Endothelial cell of umbilical vein (primary cell): ENCODE measurements around the gene TRIM65. TPM values are rescaled to one million over a fixed set of nuclear protein-coding genes. Genes with fewer than 3 reads are reported as not detected.
"Not testable (repeated sequence)": the region's sequence is repeated elsewhere in the genome, so short reads cannot be mapped to it uniquely, and the experiment has no call there.

Experiments used
- BruUV-seq: library from RNA; stranded (reverse); fragments of 400-500 nt; replicated peaks from 2 replicates; lab custom pipeline; 2021; lab: Mats Ljungman, UMichigan
- CTCF ChIA-PET: fragments of 300-600, 350-600 bp; sonication (Branson Sonifier 250); formaldehyde crosslinking; loops from one replicate; lab custom pipeline; 2021; ENCODE audit warnings: antibody characterized with exemption, inconsistent platforms; lab: Charles Lee
- POLR2A ChIA-PET: fragments of 300-600, 350-600 bp; sonication (Branson Sonifier 250); formaldehyde crosslinking; loops from one replicate; lab custom pipeline; 2021; ENCODE audit warnings: antibody characterized with exemption, inconsistent platforms; lab: Charles Lee
- DNase-seq: peaks from one replicate; pipeline ENCODE4 v3.0.0-alpha.2; 2011; ENCODE audit warnings: low read depth, low spot score
- FAIRE-seq: peaks from 2 replicates; lab custom pipeline; 2011; peaks lifted over from hg19 to GRCh38; lab: Jason Lieb, UNC
- H2AFZ ChIP-seq: 2 replicates; pipeline ENCODE4 v1.6.0; 2012; ENCODE audit warnings: low read depth, low read length, control low read depth, inconsistent platforms
- H3K27ac ChIP-seq: 2 replicates; pipeline ENCODE4 v1.5.1; 2011; ENCODE audit warnings: low read depth, mild to moderate bottlenecking, control low read depth, low read length, moderate library complexity; ENCODE audit not compliant: insufficient read depth
- H3K27me3 ChIP-seq, 2 experiments: 2 replicates each; pipeline versions ENCODE4 v1.6.0 to v1.6.1; 2011; ENCODE audit warnings: low read length in 2 of 2, mixed read lengths in 1 of 2; ENCODE audit not compliant: control insufficient read depth in 2 of 2, insufficient read depth in 2 of 2
- H3K36me3 ChIP-seq, 2 experiments: 2 replicates in 1 of 2; 3 replicates in 1 of 2; pipeline ENCODE4 v1.5.1; 2011; ENCODE audit warnings: low read length in 2 of 2, mild to moderate bottlenecking in 1 of 2, moderate library complexity in 1 of 2; ENCODE audit not compliant: control insufficient read depth in 2 of 2, insufficient read depth in 2 of 2; ENCODE audit errors: extremely low read depth in 1 of 2
- H3K4me1 ChIP-seq: 3 replicates; pipeline ENCODE4 v1.5.1; 2011; ENCODE audit warnings: mild to moderate bottlenecking, low read length; ENCODE audit not compliant: control insufficient read depth, insufficient read depth; ENCODE audit errors: extremely low read depth
- H3K4me2 ChIP-seq: 2 replicates; pipeline ENCODE4 v1.6.1; 2011; ENCODE audit warnings: low read length, control low read depth, mixed read lengths; ENCODE audit not compliant: insufficient read depth
- H3K4me3 ChIP-seq, 3 experiments: fragments of 200-600 bp in 1 of 3; sonication (generic), shearing (Covaris generic) in 1 of 3; replicated peaks in 1 of 3; 2 replicates each; pipeline ENCODE4 v1.5.1; 2011 to 2016; ENCODE audit warnings: control low read depth in 3 of 3, low read length in 3 of 3, mild to moderate bottlenecking in 2 of 3, inconsistent platforms in 1 of 3, low read depth in 1 of 3, moderate library complexity in 1 of 3; ENCODE audit not compliant: insufficient read depth in 1 of 3
- H3K79me2 ChIP-seq: 2 replicates; pipeline ENCODE4 v1.6.0; 2012; ENCODE audit warnings: low read length, inconsistent platforms; ENCODE audit not compliant: control insufficient read depth, insufficient read depth
- H3K9ac ChIP-seq: replicated peaks from 2 replicates; pipeline ENCODE3; 2011; ENCODE audit warnings: low read length, control low read depth; ENCODE audit not compliant: insufficient read depth; ENCODE audit errors: extremely low read depth
- H3K9me1 ChIP-seq: replicated peaks from 3 replicates; pipeline ENCODE4 v1.6.0; 2011; ENCODE audit warnings: mild to moderate bottlenecking, low read length; ENCODE audit not compliant: control insufficient read depth, insufficient read depth; ENCODE audit errors: extremely low read depth
- H3K9me3 ChIP-seq: replicated peaks from 2 replicates; pipeline ENCODE4 v1.5.1; 2012; ENCODE audit warnings: low read length, inconsistent platforms; ENCODE audit not compliant: control insufficient read depth, insufficient read depth
- H4K20me1 ChIP-seq: replicated peaks from 2 replicates; pipeline ENCODE3; 2011; ENCODE audit warnings: mild to moderate bottlenecking, low read length; ENCODE audit not compliant: control insufficient read depth, insufficient read depth; ENCODE audit errors: extremely low read depth
- FOS ChIP-seq: IDR thresholded peaks from 2 replicates; pipeline ENCODE4 v1.6.1; 2011; ENCODE audit warnings: mild to moderate bottlenecking, low read length, moderate library complexity, borderline replicate concordance; ENCODE audit not compliant: insufficient read depth
- GATA2 ChIP-seq: IDR thresholded peaks from 2 replicates; pipeline ENCODE4 v1.7.0; 2011; ENCODE audit warnings: low read depth, mild to moderate bottlenecking, moderate library complexity, mixed read lengths, low read length; ENCODE audit not compliant: insufficient read length, insufficient read depth
- POLR2A ChIP-seq: IDR thresholded peaks from 2 replicates; pipeline ENCODE4 v1.6.1; 2012; ENCODE audit warnings: low read depth, mild to moderate bottlenecking, control low read depth, low read length
- dilution Hi-C: fragments of 300-500 bp; cut with MboI; formaldehyde crosslinking; loops from one replicate; pipeline ENCODE4 v1.15.0; 2019; ENCODE audit warnings: low sequenced_read_pairs; ENCODE audit not compliant: extremely low pct_ligation_motif_present
- intact Hi-C: fragments of 100-400 bp; cut with micrococcal nuclease; formaldehyde crosslinking; loops from one replicate; pipeline ENCODE4 v1.10.0; 2022
- polyA plus RNA-seq, 4 experiments: library from polyadenylated mRNA; depleted of rRNA in 3 of 4; stranded (reverse) in 3 of 4; unstranded in 1 of 4; fragments of >200 nt; gene quantifications; 2 replicates each; pipeline versions ENCODE4 v1.2.1 to v1.2.3, GENCODE V29; 2011 to 2012; ENCODE audit warnings: missing spikeins in 1 of 4
- total RNA-seq: library from RNA; stranded (reverse); gene quantifications from 2 replicates; pipeline ENCODE4 v1.2.3, GENCODE V29; 2021

Gene TRIM65
- total and polyA plus RNA-seq, 2 donors (not counting 3 experiments of a cell fraction or from before 2014, with no cell fraction given), result 19.3 to 33.5 TPM

DNA sequence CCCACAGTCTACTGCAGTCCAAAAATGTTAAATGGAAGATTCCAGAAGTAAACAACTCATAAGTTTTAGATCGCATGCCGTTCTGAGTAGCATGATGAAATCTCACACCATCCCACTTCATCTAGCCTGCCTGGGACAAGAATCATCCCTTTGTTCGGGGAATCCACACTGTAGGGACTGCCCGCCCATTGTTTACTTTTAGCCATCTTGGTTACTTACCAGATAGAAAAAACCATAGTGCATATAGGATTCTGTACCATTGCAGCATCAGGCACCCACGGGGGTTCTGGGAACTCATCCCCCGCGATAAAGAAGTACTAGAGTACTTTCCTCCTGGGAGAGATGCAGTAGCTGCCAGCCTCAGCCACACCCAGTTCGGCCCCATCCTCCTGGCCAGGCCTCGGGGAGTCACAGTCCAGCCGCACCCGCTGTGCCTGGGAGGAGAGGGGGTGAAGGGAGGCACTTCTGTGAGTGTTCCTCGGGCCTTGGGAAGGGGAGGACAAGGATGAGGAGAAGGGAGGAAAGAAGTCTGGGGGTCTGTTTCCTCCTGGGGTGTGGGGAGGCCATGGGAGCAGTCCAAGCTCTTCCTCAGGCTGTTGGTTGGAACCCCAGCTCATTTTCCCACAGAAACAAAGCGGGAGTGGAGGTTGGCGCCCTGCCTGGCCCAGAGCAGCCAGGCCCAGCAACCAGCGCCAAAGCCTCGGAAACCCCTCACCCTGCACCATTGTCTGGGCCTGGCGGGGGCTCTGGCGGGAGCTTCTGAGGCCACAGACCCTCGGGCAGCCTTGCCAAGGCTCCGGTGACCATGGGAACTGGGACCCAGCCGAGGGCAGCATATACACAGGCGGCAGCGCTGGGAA, 27.2 kb downstream of the TRIM65 start:
- Histone ChIP-seq H3K27ac (peak overlapping the region; percentile 33), H3K79me2 (no peaks in the 10 kb centered on the region), H3K9ac (peak overlapping the region; percentile 35), H3K27me3 (no peaks in the 10 kb centered on the region), H3K4me3 (no peak overlapping the region), H3K36me3 (peaks cover 0 to 8% of the 10 kb centered on the region in 2 experiments), H2AFZ (peak overlapping the region; percentile 94), H4K20me1 (no peaks in the 10 kb centered on the region), H3K4me1 (peaks cover 24% of the 10 kb centered on the region), H3K4me2 (no peak overlapping the region), H3K9me3 (no peaks in the 10 kb centered on the region), H3K9me1 (no peaks in the 10 kb centered on the region)
- no peak for FAIRE-seq
- no peak for TF ChIP-seq FOS
- TF ChIP-seq GATA2, result no peak
- no peak for TF ChIP-seq POLR2A
- intact Hi-C loops, result no loop called here
- BruUV-seq, result no TSS peak
- peak; percentile 86 for DNase-seq
- ChIA-PET POLR2A (interaction anchor here (1.7 kb wide), 1 partner anchor 11 kb away, joined by 5 read pairs; no protein-coding TSS in a partner anchor), CTCF (interaction anchor here (1.8 to 10.3 kb wide), 2 partner anchors 11 to 27 kb away, joined by 4 to 241 read pairs; partner anchors contain the start of genes TRIM65 and WBP2)
- dilution Hi-C loops, result no loop called here

DNA sequence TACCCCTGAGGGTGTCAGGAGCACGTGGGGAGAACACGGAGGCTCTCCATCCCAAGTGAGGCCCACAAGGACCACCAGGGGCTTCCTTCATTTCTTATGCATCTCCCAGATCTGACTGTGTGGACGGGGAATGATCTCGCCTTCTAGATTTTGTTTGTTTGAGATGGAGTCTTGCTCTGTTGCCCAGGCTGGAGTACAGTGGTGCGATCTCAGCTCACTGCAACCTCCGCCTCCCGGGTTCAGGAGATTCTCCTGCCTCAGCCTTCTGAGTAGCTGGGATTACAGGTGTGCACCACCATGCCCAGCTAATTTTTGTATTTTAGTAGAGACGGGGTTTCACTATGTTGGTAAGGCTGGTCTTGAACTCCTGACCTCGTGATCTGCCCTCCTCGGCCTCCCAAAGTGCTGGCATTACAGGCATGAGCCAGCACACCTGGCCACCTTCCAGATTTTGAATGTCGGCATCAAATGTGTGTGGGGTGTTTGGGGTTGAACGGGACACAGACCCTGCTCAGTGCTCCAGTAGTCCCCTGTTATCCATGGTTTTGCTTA, 27.9 kb downstream of the TRIM65 start:
- DNase-seq, FAIRE-seq, H3K4me2 ChIP-seq, dilution Hi-C loops, H3K79me2 ChIP-seq, H3K9me1 ChIP-seq, H3K9me3 ChIP-seq, H4K20me1 ChIP-seq, intact Hi-C loops, H3K9ac ChIP-seq, H3K36me3 ChIP-seq, H3K4me3 ChIP-seq, BruUV-seq, H3K27ac ChIP-seq, H3K27me3 ChIP-seq: not testable (repeated sequence)
- POLR2A ChIA-PET, result interaction anchor here (1.7 kb wide), 1 partner anchor 10 kb away, joined by 5 read pairs; no protein-coding TSS in a partner anchor
- CTCF ChIA-PET, result interaction anchor here (1.8 kb wide), 1 partner anchor 28 kb away, joined by 4 read pairs; the partner anchor contains the start of gene TRIM65
- Histone ChIP-seq H2AFZ (peak overlapping the region; percentile 94), H3K4me1 (peaks cover 22% of the 10 kb centered on the region)

DNA sequence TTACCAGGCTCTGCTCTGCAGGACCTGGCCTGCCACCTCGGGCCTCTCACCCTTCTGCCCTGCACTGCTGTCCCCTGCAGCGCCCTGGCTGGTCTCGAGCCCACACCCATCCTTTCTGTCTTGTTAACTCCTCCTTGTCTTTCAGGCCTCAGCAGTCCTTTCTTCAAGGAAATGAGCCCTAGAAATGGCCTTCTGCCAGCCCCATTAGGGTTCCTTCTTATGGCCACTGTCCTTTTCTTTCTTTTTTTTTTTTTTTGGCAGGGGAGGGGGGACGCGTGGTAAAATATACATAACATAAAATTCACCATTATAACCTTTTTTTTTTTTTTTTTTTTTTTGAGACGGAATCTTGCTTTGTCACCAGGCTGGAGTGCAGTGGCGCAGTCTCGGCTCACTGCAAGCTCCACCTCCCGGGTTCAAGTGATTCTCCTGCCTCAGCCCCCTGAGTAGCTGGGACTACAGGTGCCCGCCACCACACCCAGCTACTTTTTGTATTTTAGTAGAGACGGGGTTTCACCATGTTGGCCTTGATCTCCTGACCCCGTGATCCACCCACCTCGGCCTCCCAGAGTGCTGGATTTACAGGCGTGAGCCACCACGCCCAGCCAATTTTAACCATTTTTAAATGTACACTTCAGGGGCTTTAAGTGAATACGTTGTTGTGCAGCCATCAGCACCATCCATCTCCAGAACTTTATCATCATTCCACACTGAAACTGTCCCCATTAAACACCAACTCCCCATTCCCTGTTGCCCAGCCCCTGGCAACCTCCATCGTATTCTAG, 31.2 kb downstream of the TRIM65 start:
- H3K27me3 ChIP-seq, intact Hi-C loops, DNase-seq, FAIRE-seq, BruUV-seq, H3K36me3 ChIP-seq, H3K79me2 ChIP-seq, H4K20me1 ChIP-seq, CTCF ChIA-PET, POLR2A ChIA-PET, H3K9me3 ChIP-seq, H3K9me1 ChIP-seq, H3K9ac ChIP-seq, H3K4me1 ChIP-seq, H3K27ac ChIP-seq, H3K4me3 ChIP-seq, H3K4me2 ChIP-seq, H2AFZ ChIP-seq, dilution Hi-C loops: not testable (repeated sequence)
